Metanephros (tissue), 1 donor: ENCODE data around the gene ACRBP. TPM values are rescaled to one million over a fixed set of nuclear protein-coding genes. Genes with fewer than 3 reads are reported as not detected.

ENCODE experiments used
- total RNA-seq: library from RNA; depleted of rRNA; stranded (reverse); fragments of >200 nt; gene quantifications from one replicate; pipeline ENCODE4 v1.2.3, GENCODE V29; 2014

ACRBP gene
- total RNA-seq = 2.3 TPM

DNA sequence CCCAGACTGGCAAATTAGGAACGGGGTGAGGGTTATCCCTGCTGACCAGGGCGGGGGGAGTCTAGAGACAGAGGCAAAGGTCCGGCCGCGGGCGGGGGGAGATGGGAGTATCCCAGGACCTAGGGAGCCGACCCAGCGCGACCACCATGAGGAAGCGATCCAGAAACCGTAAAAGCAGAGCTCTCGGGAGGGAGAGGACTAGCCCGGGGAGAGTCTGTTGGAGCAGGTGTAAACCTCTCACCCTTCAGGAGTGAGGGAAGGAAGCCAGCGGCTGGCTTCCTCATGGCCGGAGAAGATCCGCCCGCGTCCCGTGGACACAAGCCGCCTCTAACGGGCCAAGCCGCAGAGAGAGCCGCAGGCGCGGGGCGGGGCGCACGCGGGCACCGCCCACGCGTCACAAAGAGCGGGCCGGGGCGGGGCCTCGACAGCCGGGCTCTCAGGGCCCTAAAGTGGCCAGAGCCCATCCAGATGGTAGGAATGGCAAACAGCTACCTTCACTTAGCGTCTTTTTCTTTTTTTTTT, at the start of gene ACRBP:
Gene ACRBP, minus strand, starts transcription at position 350 of the 522 bp plus-strand sequence. Its CDS starts 66 bp downstream, at position 284.

DNA sequence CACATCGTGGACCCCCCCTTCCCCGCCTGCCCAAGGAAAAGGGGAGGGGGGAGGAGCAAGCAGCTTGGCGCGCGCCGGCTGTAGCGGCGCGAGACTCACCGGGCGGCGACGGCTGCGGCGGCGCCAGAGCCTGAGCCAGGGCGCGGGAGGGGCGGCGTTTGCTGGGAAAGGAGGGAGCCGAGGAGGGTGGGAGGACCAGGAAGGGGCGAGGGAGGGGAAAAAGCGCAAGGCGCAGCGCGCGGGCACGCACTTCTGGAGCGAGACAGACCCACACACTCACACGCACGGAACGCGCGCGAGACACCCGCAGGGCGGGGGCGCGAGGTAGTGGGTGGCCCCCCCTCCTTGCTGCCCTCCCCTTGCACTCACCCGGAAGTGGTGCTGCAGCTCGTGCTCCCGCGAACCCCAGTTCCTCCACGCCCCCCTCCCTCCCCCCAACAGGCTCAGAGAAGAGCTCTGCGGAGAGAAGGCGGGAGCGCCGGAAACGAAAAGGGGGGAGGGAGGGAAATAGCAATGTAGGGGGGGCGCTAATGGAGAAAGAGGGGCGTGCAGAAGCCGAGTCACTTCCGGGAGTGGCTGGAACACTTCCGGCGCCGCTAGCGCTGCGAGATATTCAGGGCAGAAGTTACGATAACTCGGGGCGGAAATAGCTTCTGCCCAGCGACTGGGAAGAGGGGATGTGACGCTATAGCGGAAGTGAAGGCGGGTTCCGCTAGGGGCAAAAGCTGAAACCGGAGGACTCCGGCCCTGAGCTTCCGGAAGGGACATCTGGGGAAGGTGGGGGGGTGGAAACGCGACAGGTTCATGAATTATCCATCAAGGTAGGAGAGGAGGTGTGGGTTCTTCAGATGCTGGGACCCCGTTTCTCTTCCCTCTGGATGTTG, 42.0 kb upstream of the ACRBP start, which contains the start of gene ZNF384:
Gene ZNF384, minus strand, starts transcription at position 377 of the 884 bp plus-strand sequence. CDS start 9,855 bp downstream, outside the sequence.

DNA sequence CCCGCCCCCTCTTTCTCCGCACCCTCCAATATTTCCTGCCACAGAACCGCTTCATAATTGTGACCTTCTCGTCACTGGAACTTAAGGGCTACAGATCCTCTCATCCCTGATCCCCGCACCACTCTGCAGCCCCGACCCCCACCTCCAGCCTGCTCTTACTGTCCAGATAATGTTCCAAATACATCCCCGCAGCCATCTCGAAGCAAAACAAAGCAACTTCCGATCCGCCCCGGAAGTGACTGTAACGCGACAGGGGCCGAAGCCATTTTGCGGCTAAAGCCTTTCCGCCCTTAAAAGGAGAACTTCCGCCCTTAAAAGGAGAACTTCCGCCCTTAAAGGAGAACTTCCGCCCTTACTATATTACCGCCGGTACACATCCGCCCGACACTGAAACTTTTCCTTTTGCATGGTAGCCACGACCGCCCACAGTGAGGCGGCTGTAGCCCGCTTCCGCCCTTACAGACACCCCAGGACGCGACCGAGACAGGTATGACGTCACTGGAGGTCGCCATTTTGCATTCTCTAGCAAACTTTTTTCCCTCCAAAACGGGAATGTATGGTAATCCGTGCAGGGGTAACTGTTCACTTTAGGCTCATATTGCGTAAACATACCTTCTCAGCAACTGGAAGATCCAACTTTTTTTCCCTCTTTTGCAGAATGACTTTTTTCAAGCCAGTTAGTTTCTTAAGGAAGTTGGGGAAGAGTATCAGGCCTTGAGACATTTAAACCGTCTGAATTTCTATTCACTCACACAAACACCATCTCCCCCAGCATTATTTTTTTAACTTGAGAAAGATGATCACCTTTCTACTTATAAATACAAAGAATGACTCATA, 15.9 kb upstream of the ACRBP start, which contains the start of gene ING4:
Gene ING4, minus strand, starts transcription at position 214 of the 837 bp plus-strand sequence. Its CDS starts 18 bp downstream, at position 196.

DNA sequence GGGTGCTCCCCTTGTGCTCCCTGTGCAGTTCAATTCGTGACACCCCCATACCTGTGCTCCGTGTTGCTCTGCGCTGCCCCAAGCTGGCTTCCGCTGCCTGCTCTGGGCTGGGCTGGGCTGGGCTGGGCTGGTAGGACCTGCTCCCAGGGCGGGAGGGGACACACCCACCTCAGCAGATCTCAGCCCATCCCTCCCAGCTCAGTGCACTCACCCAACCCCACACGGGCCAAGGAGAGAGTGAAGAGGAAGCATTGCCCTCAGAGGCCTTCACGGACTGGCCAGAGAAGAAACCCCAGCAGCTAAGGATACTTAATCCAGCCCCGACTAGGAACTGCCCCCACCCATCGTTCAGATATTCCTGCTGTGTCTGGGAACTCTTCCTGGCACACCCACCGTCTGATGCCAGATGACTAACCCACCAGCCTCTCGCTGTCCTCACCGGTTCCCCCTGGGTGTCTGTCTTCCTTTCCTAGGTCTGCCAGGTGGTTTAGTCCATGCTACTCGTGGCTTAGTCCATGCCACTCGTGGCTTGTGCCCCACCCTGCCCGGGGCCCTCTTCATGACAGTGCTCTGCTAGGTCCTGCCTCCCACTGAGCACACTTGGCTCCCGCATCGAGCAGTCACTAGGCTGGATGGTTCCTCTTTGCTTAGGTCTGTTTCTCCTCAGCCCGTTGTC, 11.2 kb downstream of the ACRBP start, which contains the start of gene LPAR5:
Gene LPAR5, minus strand, starts transcription at position 104 of the 676 bp plus-strand sequence. CDS start 14,711 bp downstream, outside the sequence.

Other genes with a start within 250 kb of the ACRBP start
- 0.12 TPM for gene CD27, start 202.5 kb downstream of the ACRBP start, total RNA-seq
- gene TAPBPL, start 195.4 kb downstream of the ACRBP start, total RNA-seq = 19.5 TPM
- gene VAMP1, start 176.8 kb downstream of the ACRBP start, total RNA-seq = 14.0 TPM
- gene MRPL51, start 154.2 kb downstream of the ACRBP start, total RNA-seq = 37.1 TPM
- gene NCAPD2, start 153.3 kb downstream of the ACRBP start, total RNA-seq = 47.8 TPM
- gene GAPDH, start 112.9 kb downstream of the ACRBP start, total RNA-seq = 2,417 TPM
- gene IFFO1, start 91.4 kb downstream of the ACRBP start, total RNA-seq = 15.3 TPM
- 14.4 TPM for gene NOP2, start 79.1 kb downstream of the ACRBP start, total RNA-seq
- gene CHD4, start 40.1 kb downstream of the ACRBP start, total RNA-seq = 230 TPM
- 2.2 TPM for gene LPAR5, start 11.5 kb downstream of the ACRBP start, total RNA-seq
- gene ING4, start 15.7 kb upstream of the ACRBP start, total RNA-seq = 48.6 TPM
- 31.5 TPM for gene ZNF384, start 41.9 kb upstream of the ACRBP start, total RNA-seq
- 2.0 TPM for gene PIANP, start 53.4 kb upstream of the ACRBP start, total RNA-seq
- 47.0 TPM for gene COPS7A, start 76.6 kb upstream of the ACRBP start, total RNA-seq
- 86.4 TPM for gene MLF2, start 105.7 kb upstream of the ACRBP start, total RNA-seq
- 61.1 TPM for gene PTMS, start 118.9 kb upstream of the ACRBP start, total RNA-seq
- gene LAG3, start 125.1 kb upstream of the ACRBP start, total RNA-seq = 0.47 TPM
- 18.3 TPM for gene CD4, start 142.1 kb upstream of the ACRBP start, total RNA-seq
- gene GPR162, start 174.4 kb upstream of the ACRBP start, total RNA-seq = 13.5 TPM
- gene P3H3, start 181.0 kb upstream of the ACRBP start, total RNA-seq = 29.5 TPM
- 3.7 TPM for gene GNB3, start 193.5 kb upstream of the ACRBP start, total RNA-seq
- gene CDCA3, start 203.9 kb upstream of the ACRBP start, total RNA-seq = 18.0 TPM
- gene USP5, start 204.7 kb upstream of the ACRBP start, total RNA-seq = 49.5 TPM
- gene TPI1, start 220.1 kb upstream of the ACRBP start, total RNA-seq = 430 TPM
- 11.3 TPM for gene SPSB2, start 225.9 kb upstream of the ACRBP start, total RNA-seq